Embryonic facial prominence (tissue), 1 donor: ENCODE data around the gene PELO.
A peak's percentile ranks its signal among the peaks of the same experiment; 100 is the strongest.

ENCODE experiments used
- DNase-seq: peaks from one replicate; pipeline ENCODE4 v3.0.0-alpha.2; 2016; ENCODE audit errors: extremely low spot score

Gene PELO

GRCh38 chr5:52772668-52773067 lies 15.0 kb upstream of the PELO start:
- DNase-seq = no peak

GRCh38 chr5:52773342-52773741 lies 14.4 kb upstream of the PELO start:
- no peak for DNase-seq

GRCh38 chr5:52774005-52774410 lies 13.7 kb upstream of the PELO start:
- DNase-seq = no peak

- no peak for DNase-seq
Observed at GRCh38 chr5:52776116-52776515, 11.6 kb upstream of the PELO start.

GRCh38 chr5:52777186-52777585 lies 10.5 kb upstream of the PELO start:
- no peak for DNase-seq

GRCh38 chr5:52778781-52779180 lies 8.9 kb upstream of the PELO start:
- no peak for DNase-seq

- DNase-seq = no peak
Observed at GRCh38 chr5:52779213-52779612, 8.5 kb upstream of the PELO start.

GRCh38 chr5:52783226-52783959 lies 4.3 kb upstream of the PELO start:
- no peak for DNase-seq

GRCh38 chr5:52784737-52785136 lies 3.0 kb upstream of the PELO start:
- DNase-seq = no peak

- no peak for DNase-seq
Observed at GRCh38 chr5:52786391-52786790, 1.3 kb upstream of the PELO start.

GRCh38 chr5:52786949-52787599 lies 642 bp upstream of the PELO start:
- DNase-seq = no peak

GRCh38 chr5:52788505-52788821 lies 747 bp downstream of the PELO start:
- no peak for DNase-seq

- DNase-seq = no peak
Observed at GRCh38 chr5:52789378-52789777, 1.7 kb downstream of the PELO start.

GRCh38 chr5:52789851-52790250 lies 2.1 kb downstream of the PELO start:
- no peak for DNase-seq

- DNase-seq = no peak
Observed at GRCh38 chr5:52791366-52791765, 3.6 kb downstream of the PELO start.

GRCh38 chr5:52794519-52794918 lies 6.8 kb downstream of the PELO start:
- DNase-seq = no peak

GRCh38 chr5:52796031-52796430 lies 8.3 kb downstream of the PELO start:
- DNase-seq = no peak

GRCh38 chr5:52796516-52797103 lies 8.9 kb downstream of the PELO start:
- no peak for DNase-seq

GRCh38 chr5:52798938-52799337 lies 11.2 kb downstream of the PELO start:
- DNase-seq = no peak

- DNase-seq = no peak
Observed at GRCh38 chr5:52799358-52799982, 11.8 kb downstream of the PELO start.

GRCh38 chr5:52799983-52800393 lies 12.3 kb downstream of the PELO start:
- DNase-seq = peak; percentile 84

- no peak for DNase-seq
Observed at GRCh38 chr5:52800394-52801213, 12.9 kb downstream of the PELO start.
